CD14-positive monocyte (primary cell): ENCODE data around the gene NADK2. TPM values are rescaled to one million over a fixed set of nuclear protein-coding genes. Genes with fewer than 3 reads are reported as not detected.

Experiments used
- DNase-seq, 3 donors: peaks; one replicate each; pipeline ENCODE4 v3.0.0-alpha.2; 2011 to 2022
- H2AFZ ChIP-seq: 2 replicates; pipeline ENCODE4 v1.6.0; 2012; ENCODE audit warnings: mild to moderate bottlenecking, low read depth, low read length, inconsistent platforms; ENCODE audit not compliant: insufficient read depth, poor library complexity, severe bottlenecking
- H3K27ac ChIP-seq, 2 donors: 1 replicate in 1 of 2; 2 replicates in 1 of 2; pipeline ENCODE4 v1.5.1; 2012 to 2013; ENCODE audit warnings: low read length in 2 of 2, control low read depth in 1 of 2, inconsistent platforms in 1 of 2, low read depth in 1 of 2, mild to moderate bottlenecking in 1 of 2
- H3K27me3 ChIP-seq, 2 donors: one replicate each; pipeline versions ENCODE4 v1.6.0 to v1.6.1; 2011 to 2013; ENCODE audit warnings: low read length in 2 of 2; ENCODE audit not compliant: control insufficient read depth in 2 of 2, insufficient read depth in 2 of 2
- H3K36me3 ChIP-seq, 2 donors: replicated peaks in 1 of 2; 1 replicate in 1 of 2; 2 replicates in 1 of 2; pipeline versions ENCODE4 v1.5.1 to v1.6.1; 2012 to 2013; ENCODE audit warnings: low read length in 2 of 2, control low read depth in 1 of 2, inconsistent platforms in 1 of 2, mild to moderate bottlenecking in 1 of 2; ENCODE audit not compliant: insufficient read depth in 2 of 2, control insufficient read depth in 1 of 2
- H3K4me1 ChIP-seq, 2 donors: 1 replicate in 1 of 2; 2 replicates in 1 of 2; pipeline versions ENCODE4 v1.5.1 to v1.6.1; 2012 to 2013; ENCODE audit warnings: low read length in 2 of 2, control low read depth in 1 of 2, inconsistent platforms in 1 of 2, mild to moderate bottlenecking in 1 of 2, moderate library complexity in 1 of 2; ENCODE audit not compliant: insufficient read depth in 2 of 2, control insufficient read depth in 1 of 2
- H3K4me2 ChIP-seq: replicated peaks from 2 replicates; pipeline ENCODE3; 2012; ENCODE audit warnings: low read length, moderate library complexity, mild to moderate bottlenecking; ENCODE audit not compliant: poor library complexity, severe bottlenecking; ENCODE audit errors: extremely low read depth
- H3K4me3 ChIP-seq, 3 experiments: fragments of 200-600 bp in 1 of 3; sonication (generic) in 1 of 3; replicated peaks in 1 of 3; 1 replicate in 2 of 3; 2 replicates in 1 of 3; pipeline ENCODE4 v1.5.1; 2011 to 2013; ENCODE audit warnings: low read length in 3 of 3, mild to moderate bottlenecking in 3 of 3, control low read depth in 2 of 3, low read depth in 2 of 3, inconsistent platforms in 1 of 3, moderate library complexity in 1 of 3
- H3K79me2 ChIP-seq: 2 replicates; pipeline ENCODE4 v1.6.0; 2012; ENCODE audit warnings: mild to moderate bottlenecking, control low read depth, inconsistent platforms, low read length, moderate library complexity; ENCODE audit not compliant: insufficient read depth
- H3K9ac ChIP-seq: 2 replicates; pipeline ENCODE4 v1.6.0; 2017; ENCODE audit warnings: low read length, mild to moderate bottlenecking; ENCODE audit not compliant: insufficient read depth, poor library complexity, severe bottlenecking
- H3K9me3 ChIP-seq, 2 donors: replicated peaks in 1 of 2; 1 replicate in 1 of 2; 2 replicates in 1 of 2; pipeline versions ENCODE4 v1.5.1 to v1.6.1; 2012 to 2013; ENCODE audit warnings: low read length in 2 of 2, control low read depth in 1 of 2; ENCODE audit not compliant: control insufficient read depth in 1 of 2, insufficient read depth in 1 of 2
- H4K20me1 ChIP-seq: 2 replicates; pipeline ENCODE4 v1.6.0; 2012; ENCODE audit warnings: mild to moderate bottlenecking, low read length, control low read depth, moderate library complexity; ENCODE audit not compliant: insufficient read depth
- H3K27ac Mint-ChIP-seq, 7 donors: one replicate each; pipeline ENCODE4 v1.8.0; 2020; ENCODE audit warnings: mild to moderate bottlenecking in 7 of 7, mixed read lengths in 7 of 7, moderate library complexity in 6 of 7, inconsistent platforms in 2 of 7
- H3K27me3 Mint-ChIP-seq, 3 donors: one replicate each; pipeline ENCODE4 v1.8.0; 2021 to 2022; ENCODE audit warnings: low read depth in 3 of 3, mild to moderate bottlenecking in 3 of 3, mixed read lengths in 3 of 3, moderate library complexity in 3 of 3, inconsistent platforms in 1 of 3
- H3K36me3 Mint-ChIP-seq, 2 donors: one replicate each; pipeline ENCODE4 v1.8.0; 2020; ENCODE audit warnings: mixed read lengths in 2 of 2, inconsistent platforms in 1 of 2, mild to moderate bottlenecking in 1 of 2
- H3K4me1 Mint-ChIP-seq: one replicate; pipeline ENCODE4 v1.8.0; 2020; ENCODE audit warnings: mild to moderate bottlenecking, mixed read lengths
- H3K4me3 Mint-ChIP-seq, 2 donors: one replicate each; pipeline ENCODE4 v1.8.0; 2020; ENCODE audit warnings: mild to moderate bottlenecking in 2 of 2, mixed read lengths in 2 of 2, moderate library complexity in 1 of 2
- H3K9me3 Mint-ChIP-seq, 7 donors: one replicate each; pipeline ENCODE4 v1.8.0; 2020 to 2022; ENCODE audit warnings: mixed read lengths in 7 of 7, mild to moderate bottlenecking in 6 of 7, moderate library complexity in 6 of 7, inconsistent platforms in 2 of 7
- CTCF ChIP-seq: fragments of 200-600 bp; IDR thresholded peaks from one replicate; pipeline ENCODE4 v1.8.0; 2022; ENCODE audit warnings: antibody characterized with exemption, mild to moderate bottlenecking
- WGBS: methylation state at CpG from one replicate; pipeline ENCODE4 v1.1.5; 2013; ENCODE audit warnings: missing lambda C conversion rate; ENCODE audit not compliant: insufficient coverage; 5-methylcytosine and 5-hydroxymethylcytosine counted together
- intact Hi-C, 2 donors: fragments of 100-400 bp; cut with micrococcal nuclease; formaldehyde crosslinking; loops; one replicate each; pipeline versions ENCODE4 v1.15.0 to v1.15.1; 2023
- polyA plus RNA-seq, 3 donors: library from polyadenylated mRNA; depleted of rRNA in 1 of 3; unstranded in 2 of 3; stranded (reverse) in 1 of 3; fragments of 300-500 nt in 2 of 3; fragments of >200 nt in 1 of 3; fragmentation: Illumina TruSeq in 2 of 3; gene quantifications; 1 replicate in 2 of 3; 2 replicates in 1 of 3; pipeline ENCODE4 v1.2.3, GENCODE V29; 2012 to 2021

NADK2 gene
- polyA plus RNA-seq, 3 donors: 2.6 to 5.9 (median 3.3) TPM

GRCh38 chr5:36243653-36244052 lies 1.9 kb upstream of the NADK2 start:
- peaks cover 28% of the 10 kb centered on the region for H3K79me2 ChIP-seq
- Mint-ChIP-seq H3K9me3 (peaks cover 0 to 2% (median 0%) of the 10 kb centered on the region in 7 donors), H3K27ac (no peak overlapping the region), H3K4me3 (no peak overlapping the region), H3K27me3 (peaks cover 1 to 4% (median 2%) of the 10 kb centered on the region in 3 donors), H3K4me1 (peaks cover 23% of the 10 kb centered on the region), H3K36me3 (no peaks in the 10 kb centered on the region)
- WGBS: 89% methylated on average over 1 of the region's 1 CpG
- no peak overlapping the region for H3K4me2 ChIP-seq
- no peak overlapping the region for H3K27ac ChIP-seq
- H3K4me3 ChIP-seq: no peak overlapping the region
- TF ChIP-seq CTCF: no peak
- no peaks in the 10 kb centered on the region for H3K27me3 ChIP-seq
- H4K20me1 ChIP-seq: no peaks in the 10 kb centered on the region
- no peak overlapping the region for H3K9ac ChIP-seq
- H2AFZ ChIP-seq: peak overlapping the region; percentile 21
- no peaks in the 10 kb centered on the region for H3K9me3 ChIP-seq
- no peak for DNase-seq
- peaks cover 13 to 26% of the 10 kb centered on the region in 2 donors for H3K4me1 ChIP-seq
- intact Hi-C loops: loop anchor here (5.0 to 10.0 kb wide), 3 partner anchors 91 to 1329 kb away; partner anchors contain the start of genes LMBRD2 (in 2 of the 2), SKP2 (in 2 of the 2), BRIX1 (in 1 of the 2) and RAD1 (in 1 of the 2)
- H3K36me3 ChIP-seq: no peaks in the 10 kb centered on the region

- WGBS: 61% methylated on average over 12 of the region's 24 CpGs
- peak overlapping the region; percentile 86 to 95 for H3K4me3 Mint-ChIP-seq
- Histone ChIP-seq H3K27me3 (no peaks in the 10 kb centered on the region), H3K9ac (peak overlapping the region; percentile 82), H3K4me3 (peak overlapping the region; percentile 59 to 89 (median 75)), H3K79me2 (peaks cover 36% of the 10 kb centered on the region), H3K36me3 (no peaks in the 10 kb centered on the region), H3K4me2 (peak overlapping the region; percentile 98), H3K9me3 (no peaks in the 10 kb centered on the region), H2AFZ (peak overlapping the region; percentile 94), H3K27ac (peak overlapping the region; percentile 78 to 85), H3K4me1 (peaks cover 13 to 26% of the 10 kb centered on the region in 2 donors), H4K20me1 (no peaks in the 10 kb centered on the region)
- intact Hi-C loops: loop anchor here (5.0 to 10.0 kb wide), 3 partner anchors 91 to 1328 kb away; partner anchors contain the start of genes LMBRD2 (in 2 of the 2), SKP2 (in 2 of the 2), BRIX1 (in 1 of the 2) and RAD1 (in 1 of the 2)
- H3K27me3 Mint-ChIP-seq: peaks cover 0 to 4% (median 2%) of the 10 kb centered on the region in 3 donors
- peaks cover 0 to 2% (median 0%) of the 10 kb centered on the region in 7 donors for H3K9me3 Mint-ChIP-seq
- peaks cover 27% of the 10 kb centered on the region for H3K4me1 Mint-ChIP-seq
- TF ChIP-seq CTCF: no peak
- H3K27ac Mint-ChIP-seq: peak overlapping the region; percentile 59 to 93 (median 89)
- no peaks in the 10 kb centered on the region for H3K36me3 Mint-ChIP-seq
- peak in 1 of 3 donors; percentile 8 for DNase-seq
Observed at GRCh38 chr5:36242534-36243485, 1.1 kb upstream of the NADK2 start.
